HCT116 (cell line): Measurements from ENCODE around the gene CLDN5. TPM values are rescaled to one million over a fixed set of nuclear protein-coding genes. Genes with fewer than 3 reads are reported as not detected.

ENCODE experiments used
- ATAC-seq: fragments of 200-7000 bp; cut with Tn5 transposase; 2 replicates; pipeline ENCODE4 v1.9.1; 2020; ENCODE audit warnings: mild to moderate bottlenecking, moderate library complexity
- BruUV-seq: library from RNA; stranded (reverse); fragments of 400-500 nt; replicated peaks from 2 replicates; lab custom pipeline; 2021; lab: Mats Ljungman, UMichigan
- CTCF ChIA-PET: fragments of 300-600 bp; sonication (Branson Sonifier 250); formaldehyde crosslinking; loops from one replicate; lab custom pipeline; 2021; ENCODE audit warnings: antibody characterized with exemption; lab: Charles Lee
- POLR2A ChIA-PET: fragments of 300-600, 350-600 bp; sonication (Branson Sonifier 250); formaldehyde crosslinking; loops from one replicate; lab custom pipeline; 2021; ENCODE audit warnings: antibody characterized with exemption; lab: Charles Lee
- RAD21 ChIA-PET, 2 experiments: fragments of 300-600 bp; sonication (Branson Sonifier 250); formaldehyde crosslinking; loops; one replicate each; lab custom pipeline; 2023; ENCODE audit warnings: low total read pairs in 2 of 2; ENCODE audit not compliant: uncharacterized antibody in 2 of 2, unreplicated experiment in 2 of 2, low non-redundant PET in 1 of 2; lab: Charles Lee
- DNase-seq: peaks from one replicate; pipeline ENCODE4 v3.0.0-alpha.2; 2010; ENCODE audit warnings: low read depth, low spot score
- H2AFZ ChIP-seq: fragments of 200-600 bp; shearing (Covaris generic), sonication (generic); 2 replicates; pipeline ENCODE4 v1.6.1; 2017; ENCODE audit warnings: low read depth, mixed run types, mixed read lengths, antibody characterized with exemption, low read length; ENCODE audit not compliant: poor library complexity, severe bottlenecking
- H3K27ac ChIP-seq: 2 replicates; pipeline ENCODE4 v1.5.1; 2012; ENCODE audit warnings: low read depth, low read length
- H3K27me3 ChIP-seq: fragments of 200-600 bp; sonication (generic); 2 replicates; pipeline ENCODE4 v1.6.1; 2016; ENCODE audit warnings: mixed run types, low read length, mixed read lengths; ENCODE audit not compliant: insufficient read depth
- H3K36me3 ChIP-seq, 2 experiments: fragments of 200-500 bp in 1 of 2; fragments of 200-600 bp in 1 of 2; sonication (Bioruptor generic) in 1 of 2; sonication (generic) in 1 of 2; 2 replicates each; pipeline versions ENCODE4 v1.5.1 to v1.6.1; 2014 to 2016; ENCODE audit warnings: low read length in 2 of 2, inconsistent platforms in 1 of 2, mixed read lengths in 1 of 2, mixed run types in 1 of 2; ENCODE audit not compliant: insufficient read depth in 2 of 2, control insufficient read depth in 1 of 2
- H3K4me1 ChIP-seq, 2 experiments: fragments of 200-600 bp in 1 of 2; sonication (generic) in 1 of 2; 2 replicates each; pipeline versions ENCODE4 v1.5.1 to v1.6.1; 2012 to 2017; ENCODE audit warnings: low read length in 2 of 2, inconsistent platforms in 1 of 2, mild to moderate bottlenecking in 1 of 2, mixed read lengths in 1 of 2, mixed run types in 1 of 2, moderate library complexity in 1 of 2; ENCODE audit not compliant: insufficient read depth in 2 of 2, control insufficient read depth in 1 of 2
- H3K4me2 ChIP-seq: fragments of 200-600 bp; sonication (generic); 2 replicates; pipeline ENCODE4 v1.6.1; 2017; ENCODE audit warnings: mixed run types, low read length, mixed read lengths
- H3K4me3 ChIP-seq, 2 experiments: fragments of 200-600 bp in 1 of 2; sonication (generic) in 1 of 2; replicated peaks in 1 of 2; 2 replicates each; pipeline ENCODE4 v1.5.1; 2011 to 2016; ENCODE audit warnings: low read length in 2 of 2, control low read depth in 1 of 2, low read depth in 1 of 2, mild to moderate bottlenecking in 1 of 2, mixed read lengths in 1 of 2, mixed run types in 1 of 2
- H3K79me2 ChIP-seq: fragments of 200-600 bp; sonication (generic); 2 replicates; pipeline ENCODE4 v1.6.1; 2017; ENCODE audit warnings: mild to moderate bottlenecking, mixed run types, low read length, moderate library complexity, mixed read lengths; ENCODE audit not compliant: insufficient read depth
- H3K9ac ChIP-seq: fragments of 200-600 bp; sonication (generic); 2 replicates; pipeline ENCODE4 v1.6.1; 2016; ENCODE audit warnings: low read length, mixed read lengths
- H3K9me2 ChIP-seq: fragments of 200-600 bp; sonication (generic), shearing (Covaris generic); 2 replicates; pipeline ENCODE4 v1.6.1; 2017; ENCODE audit warnings: mixed run types, mild to moderate bottlenecking, moderate library complexity; ENCODE audit not compliant: insufficient read depth
- H3K9me3 ChIP-seq, 2 experiments: fragments of 200-500 bp in 1 of 2; fragments of 200-600 bp in 1 of 2; sonication (Bioruptor generic) in 1 of 2; sonication (generic) in 1 of 2; 2 replicates each; pipeline ENCODE4 v1.6.1; 2014 to 2017; ENCODE audit warnings: low read length in 2 of 2, mixed read lengths in 2 of 2, inconsistent platforms in 1 of 2, low read depth in 1 of 2, mild to moderate bottlenecking in 1 of 2, mixed run types in 1 of 2, moderate library complexity in 1 of 2; ENCODE audit not compliant: control insufficient read depth in 1 of 2, insufficient read depth in 1 of 2
- H4K20me1 ChIP-seq: fragments of 200-600 bp; sonication (generic), shearing (Covaris generic); 2 replicates; pipeline ENCODE4 v1.6.1; 2017; ENCODE audit warnings: mixed run types, mild to moderate bottlenecking, moderate library complexity; ENCODE audit not compliant: insufficient read depth
- EGR1 ChIP-seq: IDR thresholded peaks from 2 replicates; pipeline ENCODE4 v1.6.1; 2012; ENCODE audit warnings: low read depth
- ELF1 ChIP-seq: IDR thresholded peaks from 2 replicates; pipeline ENCODE4 v1.6.1; 2012; ENCODE audit warnings: low read depth, borderline replicate concordance
- EZH2 ChIP-seq: fragments of 200-600 bp; sonication (generic); IDR thresholded peaks from 2 replicates; pipeline ENCODE4 v1.6.1; 2017; ENCODE audit warnings: antibody characterized with exemption, mixed run types
- EZH2phosphoT487 ChIP-seq: fragments of 200-600 bp; IDR thresholded peaks from 2 replicates; pipeline ENCODE4 v1.6.1; 2018; ENCODE audit warnings: antibody characterized with exemption, borderline replicate concordance
- FOSL1 ChIP-seq: IDR thresholded peaks from 2 replicates; pipeline ENCODE4 v1.6.1; 2012; ENCODE audit warnings: low read depth
- JUND ChIP-seq: IDR thresholded peaks from 2 replicates; pipeline ENCODE4 v1.6.1; 2012
- POLR2A ChIP-seq: IDR thresholded peaks from 2 replicates; pipeline ENCODE4 v1.7.0; 2011; ENCODE audit warnings: borderline replicate concordance; ENCODE audit not compliant: insufficient read depth, insufficient read length; ENCODE audit errors: extremely low read depth
- RAD21 ChIP-seq: IDR thresholded peaks from 2 replicates; pipeline ENCODE4 v1.6.1; 2012; ENCODE audit warnings: low read depth, mild to moderate bottlenecking
- TCF7L2 ChIP-seq: IDR thresholded peaks from 2 replicates; pipeline ENCODE4 v1.7.0; 2011; ENCODE audit warnings: borderline replicate concordance, inconsistent platforms; ENCODE audit not compliant: insufficient read depth, insufficient read length; ENCODE audit errors: extremely low read depth
- ZFX ChIP-seq: fragments of 450-650 bp; IDR thresholded peaks from 2 replicates; pipeline ENCODE4 v1.6.1; 2017
- ZNF274 ChIP-seq: fragments of 200-500 bp; sonication (Bioruptor generic); IDR thresholded peaks from 2 replicates; pipeline ENCODE4 v1.6.1; 2014; ENCODE audit warnings: mild to moderate bottlenecking, low read depth, low read length, inconsistent platforms
- intact Hi-C: fragments of 100-400 bp; cut with micrococcal nuclease; formaldehyde crosslinking; loops from 2 replicates; pipeline ENCODE4 v1.10.0; 2022
- total RNA-seq: library from RNA; stranded (reverse); gene quantifications from one replicate; pipeline ENCODE4 v1.2.1, GENCODE V29; 2021; ENCODE audit not compliant: unreplicated experiment
- TF ChIP-seq, protein P1 (sequence below), 3 experiments: fragments of 200-600 bp in 1 of 3; sonication (generic) in 1 of 3; IDR thresholded peaks in 2 of 3; conservative IDR thresholded peaks in 1 of 3; 2 replicates each; pipeline ENCODE4 v1.5.1; 2012 to 2017; ENCODE audit warnings: low read depth in 2 of 3, low read length in 2 of 3, antibody characterized with exemption in 1 of 3, borderline replicate concordance in 1 of 3, control low read depth in 1 of 3, mild to moderate bottlenecking in 1 of 3, mixed read lengths in 1 of 3, mixed run types in 1 of 3, moderate library complexity in 1 of 3; ENCODE audit not compliant: insufficient read depth in 1 of 3
- TF ChIP-seq, protein P2 (sequence below): IDR thresholded peaks from 2 replicates; pipeline ENCODE4 v1.6.1; 2012; ENCODE audit warnings: low read depth
- TF ChIP-seq, protein P3 (sequence below): IDR thresholded peaks from 2 replicates; pipeline ENCODE4 v1.6.1; 2011; ENCODE audit warnings: mild to moderate bottlenecking, low read length, moderate library complexity; ENCODE audit not compliant: insufficient replicate concordance; ENCODE audit errors: extremely low read depth
- TF ChIP-seq, protein P4 (sequence below): IDR thresholded peaks from 2 replicates; pipeline ENCODE4 v1.6.1; 2012
- TF ChIP-seq, protein P5 (sequence below): IDR thresholded peaks from 2 replicates; pipeline ENCODE4 v1.6.1; 2012

Gene CLDN5
- total RNA-seq, 1 experiment from 2014 or later, result 0.32 TPM

DNA sequence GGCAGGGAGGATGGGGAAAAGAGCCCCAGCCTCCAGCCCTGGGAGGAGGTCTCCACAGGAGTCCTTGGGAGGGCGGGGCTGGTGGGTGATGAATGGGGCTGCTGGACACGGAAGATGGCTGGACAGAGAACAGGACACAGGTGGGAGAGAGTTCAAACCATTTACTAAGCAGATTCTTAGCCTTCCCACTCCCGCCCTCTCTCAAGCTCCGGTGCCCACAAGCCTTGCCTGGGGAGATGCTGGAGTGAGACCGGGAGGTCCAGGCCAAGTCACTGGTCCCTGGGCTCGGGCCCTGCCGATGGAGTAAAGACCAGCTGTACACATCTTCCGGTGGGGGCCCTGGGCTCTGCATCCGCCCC lies 1.4 kb downstream of the CLDN5 start:
- Histone ChIP-seq H2AFZ (no peak overlapping the region), H3K4me2 (no peak overlapping the region), H3K27ac (no peak overlapping the region), H3K9me3 (no peaks in the 10 kb centered on the region), H3K4me1 (peaks cover 0 to 1% of the 10 kb centered on the region in 2 experiments; a peak in 1 of 4 replicates), H3K27me3 (no peaks in the 10 kb centered on the region), H4K20me1 (no peaks in the 10 kb centered on the region), H3K4me3 (no peak overlapping the region), H3K36me3 (no peaks in the 10 kb centered on the region), H3K9ac (no peak overlapping the region), H3K9me2 (no peaks in the 10 kb centered on the region), H3K79me2 (no peaks in the 10 kb centered on the region)
- no TSS peak for BruUV-seq
- ATAC-seq (no peak), DNase-seq (no peak)
- TF ChIP-seq EZH2phosphoT487, result no peak
- TF ChIP-seq ELF1, result no peak
- TF ChIP-seq, protein P1, sequence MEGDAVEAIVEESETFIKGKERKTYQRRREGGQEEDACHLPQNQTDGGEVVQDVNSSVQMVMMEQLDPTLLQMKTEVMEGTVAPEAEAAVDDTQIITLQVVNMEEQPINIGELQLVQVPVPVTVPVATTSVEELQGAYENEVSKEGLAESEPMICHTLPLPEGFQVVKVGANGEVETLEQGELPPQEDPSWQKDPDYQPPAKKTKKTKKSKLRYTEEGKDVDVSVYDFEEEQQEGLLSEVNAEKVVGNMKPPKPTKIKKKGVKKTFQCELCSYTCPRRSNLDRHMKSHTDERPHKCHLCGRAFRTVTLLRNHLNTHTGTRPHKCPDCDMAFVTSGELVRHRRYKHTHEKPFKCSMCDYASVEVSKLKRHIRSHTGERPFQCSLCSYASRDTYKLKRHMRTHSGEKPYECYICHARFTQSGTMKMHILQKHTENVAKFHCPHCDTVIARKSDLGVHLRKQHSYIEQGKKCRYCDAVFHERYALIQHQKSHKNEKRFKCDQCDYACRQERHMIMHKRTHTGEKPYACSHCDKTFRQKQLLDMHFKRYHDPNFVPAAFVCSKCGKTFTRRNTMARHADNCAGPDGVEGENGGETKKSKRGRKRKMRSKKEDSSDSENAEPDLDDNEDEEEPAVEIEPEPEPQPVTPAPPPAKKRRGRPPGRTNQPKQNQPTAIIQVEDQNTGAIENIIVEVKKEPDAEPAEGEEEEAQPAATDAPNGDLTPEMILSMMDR (IDR thresholded peaks at IDR 0.05 in 2 of 3, conservative IDR thresholded peaks at IDR 0.05 in 1 of 3; ENCODE audit: borderline replicate concordance in 1 of 3, insufficient read depth in 1 of 3, low read depth in 2 of 3, low read length in 2 of 3), result no peak
- TF ChIP-seq EZH2, result no peak
- no peak for TF ChIP-seq RAD21
- no peak for TF ChIP-seq ZFX
- no peak for TF ChIP-seq POLR2A
- TF ChIP-seq TCF7L2, result no peak
- no peak for TF ChIP-seq FOSL1
- TF ChIP-seq, protein P2, sequence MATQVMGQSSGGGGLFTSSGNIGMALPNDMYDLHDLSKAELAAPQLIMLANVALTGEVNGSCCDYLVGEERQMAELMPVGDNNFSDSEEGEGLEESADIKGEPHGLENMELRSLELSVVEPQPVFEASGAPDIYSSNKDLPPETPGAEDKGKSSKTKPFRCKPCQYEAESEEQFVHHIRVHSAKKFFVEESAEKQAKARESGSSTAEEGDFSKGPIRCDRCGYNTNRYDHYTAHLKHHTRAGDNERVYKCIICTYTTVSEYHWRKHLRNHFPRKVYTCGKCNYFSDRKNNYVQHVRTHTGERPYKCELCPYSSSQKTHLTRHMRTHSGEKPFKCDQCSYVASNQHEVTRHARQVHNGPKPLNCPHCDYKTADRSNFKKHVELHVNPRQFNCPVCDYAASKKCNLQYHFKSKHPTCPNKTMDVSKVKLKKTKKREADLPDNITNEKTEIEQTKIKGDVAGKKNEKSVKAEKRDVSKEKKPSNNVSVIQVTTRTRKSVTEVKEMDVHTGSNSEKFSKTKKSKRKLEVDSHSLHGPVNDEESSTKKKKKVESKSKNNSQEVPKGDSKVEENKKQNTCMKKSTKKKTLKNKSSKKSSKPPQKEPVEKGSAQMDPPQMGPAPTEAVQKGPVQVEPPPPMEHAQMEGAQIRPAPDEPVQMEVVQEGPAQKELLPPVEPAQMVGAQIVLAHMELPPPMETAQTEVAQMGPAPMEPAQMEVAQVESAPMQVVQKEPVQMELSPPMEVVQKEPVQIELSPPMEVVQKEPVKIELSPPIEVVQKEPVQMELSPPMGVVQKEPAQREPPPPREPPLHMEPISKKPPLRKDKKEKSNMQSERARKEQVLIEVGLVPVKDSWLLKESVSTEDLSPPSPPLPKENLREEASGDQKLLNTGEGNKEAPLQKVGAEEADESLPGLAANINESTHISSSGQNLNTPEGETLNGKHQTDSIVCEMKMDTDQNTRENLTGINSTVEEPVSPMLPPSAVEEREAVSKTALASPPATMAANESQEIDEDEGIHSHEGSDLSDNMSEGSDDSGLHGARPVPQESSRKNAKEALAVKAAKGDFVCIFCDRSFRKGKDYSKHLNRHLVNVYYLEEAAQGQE, result no peak
- TF ChIP-seq, protein P3, sequence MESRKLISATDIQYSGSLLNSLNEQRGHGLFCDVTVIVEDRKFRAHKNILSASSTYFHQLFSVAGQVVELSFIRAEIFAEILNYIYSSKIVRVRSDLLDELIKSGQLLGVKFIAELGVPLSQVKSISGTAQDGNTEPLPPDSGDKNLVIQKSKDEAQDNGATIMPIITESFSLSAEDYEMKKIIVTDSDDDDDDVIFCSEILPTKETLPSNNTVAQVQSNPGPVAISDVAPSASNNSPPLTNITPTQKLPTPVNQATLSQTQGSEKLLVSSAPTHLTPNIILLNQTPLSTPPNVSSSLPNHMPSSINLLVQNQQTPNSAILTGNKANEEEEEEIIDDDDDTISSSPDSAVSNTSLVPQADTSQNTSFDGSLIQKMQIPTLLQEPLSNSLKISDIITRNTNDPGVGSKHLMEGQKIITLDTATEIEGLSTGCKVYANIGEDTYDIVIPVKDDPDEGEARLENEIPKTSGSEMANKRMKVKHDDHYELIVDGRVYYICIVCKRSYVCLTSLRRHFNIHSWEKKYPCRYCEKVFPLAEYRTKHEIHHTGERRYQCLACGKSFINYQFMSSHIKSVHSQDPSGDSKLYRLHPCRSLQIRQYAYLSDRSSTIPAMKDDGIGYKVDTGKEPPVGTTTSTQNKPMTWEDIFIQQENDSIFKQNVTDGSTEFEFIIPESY, result no peak
- TF ChIP-seq, protein P4, sequence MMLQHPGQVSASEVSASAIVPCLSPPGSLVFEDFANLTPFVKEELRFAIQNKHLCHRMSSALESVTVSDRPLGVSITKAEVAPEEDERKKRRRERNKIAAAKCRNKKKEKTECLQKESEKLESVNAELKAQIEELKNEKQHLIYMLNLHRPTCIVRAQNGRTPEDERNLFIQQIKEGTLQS, result no peak
- no peak for TF ChIP-seq ZNF274
- TF ChIP-seq, protein P5, sequence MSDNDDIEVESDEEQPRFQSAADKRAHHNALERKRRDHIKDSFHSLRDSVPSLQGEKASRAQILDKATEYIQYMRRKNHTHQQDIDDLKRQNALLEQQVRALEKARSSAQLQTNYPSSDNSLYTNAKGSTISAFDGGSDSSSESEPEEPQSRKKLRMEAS, result no peak
- TF ChIP-seq EGR1, result no peak
- TF ChIP-seq JUND, result no peak
- RAD21 ChIA-PET, result no interaction called here
- POLR2A ChIA-PET, result no interaction called here
- intact Hi-C loops, result no loop called here
- CTCF ChIA-PET, result no interaction called here
